ENCODE measurements around the gene C2orf74. TPM values are rescaled to one million over a fixed set of nuclear protein-coding genes. Genes with fewer than 3 reads are reported as not detected.

The C2orf74 gene
- total RNA-seq, 1 experiment from 2014 or later, result 8.1 TPM

Other genes with a start within 250 kb of the C2orf74 start
- gene PEX13, start 144.5 kb upstream of the C2orf74 start, total RNA-seq (2021), result 19.8 to 20.4 TPM (median 20.3 TPM) in 3 replicates
- gene PUS10, start 143.9 kb upstream of the C2orf74 start, total RNA-seq (2021), result 2.5 to 2.9 TPM (median 2.6 TPM) in 3 replicates
- 8.9 to 10.9 TPM (median 9.8 TPM) in 3 replicates for gene SANBR, start 96.3 kb upstream of the C2orf74 start, total RNA-seq (2021)

Data from WTC11 (cell line).